HL-60 (cell line): ENCODE results near the gene TBC1D24.

Experiments used
- GABPA ChIP-seq: IDR thresholded peaks from 2 replicates; pipeline ENCODE4 v1.6.1; 2012; ENCODE audit warnings: low read depth
- POLR2AphosphoS5 ChIP-seq: IDR thresholded peaks from 2 replicates; pipeline ENCODE4 v1.6.1; 2012; ENCODE audit warnings: low read depth
- SPI1 ChIP-seq: IDR thresholded peaks from 2 replicates; pipeline ENCODE4 v1.6.1; 2012; ENCODE audit warnings: low read depth, mild to moderate bottlenecking, borderline replicate concordance
- TF ChIP-seq, protein P1 (sequence below): IDR thresholded peaks from 2 replicates; pipeline ENCODE4 v1.6.1; 2012; ENCODE audit warnings: low read depth; ENCODE audit not compliant: insufficient replicate concordance
- TF ChIP-seq, protein P2 (sequence below): IDR thresholded peaks from one replicate; pipeline ENCODE4 v1.5.1; 2011; ENCODE audit warnings: low read length, control low read depth, inconsistent platforms; ENCODE audit not compliant: insufficient read depth

DNA sequence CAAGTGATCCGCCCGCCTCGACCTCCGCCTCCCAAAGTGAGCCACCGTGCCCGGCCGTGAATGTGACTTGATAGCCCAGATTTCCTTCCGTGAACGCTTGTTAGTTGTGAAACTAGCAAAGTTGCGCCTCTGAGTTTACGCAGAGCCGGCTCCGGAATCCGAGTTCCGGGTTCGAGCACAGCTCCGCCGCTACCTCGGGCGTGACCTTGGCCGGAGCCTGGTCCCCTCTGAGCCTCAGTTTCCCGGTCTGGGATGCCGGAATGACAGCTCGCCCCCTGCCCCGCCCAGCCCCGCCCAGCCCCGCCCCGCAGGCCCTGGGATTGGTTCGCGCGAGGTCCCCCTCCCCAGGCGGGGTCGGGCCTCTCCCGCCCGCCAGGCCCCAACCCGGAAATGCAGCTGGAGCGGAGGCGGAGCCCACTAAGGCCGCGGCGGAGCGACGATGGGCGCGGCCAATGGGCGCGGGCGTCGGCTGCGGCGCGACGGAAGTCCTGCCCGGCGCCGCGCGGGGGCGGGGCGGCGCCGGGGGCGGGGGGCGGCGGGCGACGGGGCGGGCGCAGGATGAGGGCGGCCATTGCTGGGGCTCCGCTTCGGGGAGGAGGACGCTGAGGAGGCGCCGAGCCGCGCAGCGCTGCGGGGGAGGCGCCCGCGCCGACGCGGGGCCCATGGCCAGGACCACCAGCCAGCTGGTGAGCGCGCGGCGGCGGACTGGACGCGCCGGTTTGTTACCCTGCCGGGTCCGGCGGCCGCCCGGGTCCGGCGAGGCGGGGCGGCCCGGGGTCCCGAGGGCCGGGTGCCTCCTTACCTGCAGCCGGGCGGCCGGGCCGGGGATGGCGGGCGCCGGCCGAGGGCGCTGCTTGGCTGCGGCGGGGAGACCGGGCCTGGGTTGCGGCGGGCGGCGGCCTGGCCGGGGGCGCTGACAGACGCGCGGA, 62.8 kb downstream of the TBC1D24 start, which contains the start of gene PDPK1:
- TF ChIP-seq, protein P1, sequence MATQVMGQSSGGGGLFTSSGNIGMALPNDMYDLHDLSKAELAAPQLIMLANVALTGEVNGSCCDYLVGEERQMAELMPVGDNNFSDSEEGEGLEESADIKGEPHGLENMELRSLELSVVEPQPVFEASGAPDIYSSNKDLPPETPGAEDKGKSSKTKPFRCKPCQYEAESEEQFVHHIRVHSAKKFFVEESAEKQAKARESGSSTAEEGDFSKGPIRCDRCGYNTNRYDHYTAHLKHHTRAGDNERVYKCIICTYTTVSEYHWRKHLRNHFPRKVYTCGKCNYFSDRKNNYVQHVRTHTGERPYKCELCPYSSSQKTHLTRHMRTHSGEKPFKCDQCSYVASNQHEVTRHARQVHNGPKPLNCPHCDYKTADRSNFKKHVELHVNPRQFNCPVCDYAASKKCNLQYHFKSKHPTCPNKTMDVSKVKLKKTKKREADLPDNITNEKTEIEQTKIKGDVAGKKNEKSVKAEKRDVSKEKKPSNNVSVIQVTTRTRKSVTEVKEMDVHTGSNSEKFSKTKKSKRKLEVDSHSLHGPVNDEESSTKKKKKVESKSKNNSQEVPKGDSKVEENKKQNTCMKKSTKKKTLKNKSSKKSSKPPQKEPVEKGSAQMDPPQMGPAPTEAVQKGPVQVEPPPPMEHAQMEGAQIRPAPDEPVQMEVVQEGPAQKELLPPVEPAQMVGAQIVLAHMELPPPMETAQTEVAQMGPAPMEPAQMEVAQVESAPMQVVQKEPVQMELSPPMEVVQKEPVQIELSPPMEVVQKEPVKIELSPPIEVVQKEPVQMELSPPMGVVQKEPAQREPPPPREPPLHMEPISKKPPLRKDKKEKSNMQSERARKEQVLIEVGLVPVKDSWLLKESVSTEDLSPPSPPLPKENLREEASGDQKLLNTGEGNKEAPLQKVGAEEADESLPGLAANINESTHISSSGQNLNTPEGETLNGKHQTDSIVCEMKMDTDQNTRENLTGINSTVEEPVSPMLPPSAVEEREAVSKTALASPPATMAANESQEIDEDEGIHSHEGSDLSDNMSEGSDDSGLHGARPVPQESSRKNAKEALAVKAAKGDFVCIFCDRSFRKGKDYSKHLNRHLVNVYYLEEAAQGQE, result no peak
- TF ChIP-seq, protein P2, sequence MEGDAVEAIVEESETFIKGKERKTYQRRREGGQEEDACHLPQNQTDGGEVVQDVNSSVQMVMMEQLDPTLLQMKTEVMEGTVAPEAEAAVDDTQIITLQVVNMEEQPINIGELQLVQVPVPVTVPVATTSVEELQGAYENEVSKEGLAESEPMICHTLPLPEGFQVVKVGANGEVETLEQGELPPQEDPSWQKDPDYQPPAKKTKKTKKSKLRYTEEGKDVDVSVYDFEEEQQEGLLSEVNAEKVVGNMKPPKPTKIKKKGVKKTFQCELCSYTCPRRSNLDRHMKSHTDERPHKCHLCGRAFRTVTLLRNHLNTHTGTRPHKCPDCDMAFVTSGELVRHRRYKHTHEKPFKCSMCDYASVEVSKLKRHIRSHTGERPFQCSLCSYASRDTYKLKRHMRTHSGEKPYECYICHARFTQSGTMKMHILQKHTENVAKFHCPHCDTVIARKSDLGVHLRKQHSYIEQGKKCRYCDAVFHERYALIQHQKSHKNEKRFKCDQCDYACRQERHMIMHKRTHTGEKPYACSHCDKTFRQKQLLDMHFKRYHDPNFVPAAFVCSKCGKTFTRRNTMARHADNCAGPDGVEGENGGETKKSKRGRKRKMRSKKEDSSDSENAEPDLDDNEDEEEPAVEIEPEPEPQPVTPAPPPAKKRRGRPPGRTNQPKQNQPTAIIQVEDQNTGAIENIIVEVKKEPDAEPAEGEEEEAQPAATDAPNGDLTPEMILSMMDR, result no peak
- TF ChIP-seq SPI1 (no peak), POLR2AphosphoS5 (no peak), GABPA (peak; percentile 64; the same call in 1 of the 2 replicates)
